ENCODE measurements around the gene FANCC.

The FANCC gene

DNA sequence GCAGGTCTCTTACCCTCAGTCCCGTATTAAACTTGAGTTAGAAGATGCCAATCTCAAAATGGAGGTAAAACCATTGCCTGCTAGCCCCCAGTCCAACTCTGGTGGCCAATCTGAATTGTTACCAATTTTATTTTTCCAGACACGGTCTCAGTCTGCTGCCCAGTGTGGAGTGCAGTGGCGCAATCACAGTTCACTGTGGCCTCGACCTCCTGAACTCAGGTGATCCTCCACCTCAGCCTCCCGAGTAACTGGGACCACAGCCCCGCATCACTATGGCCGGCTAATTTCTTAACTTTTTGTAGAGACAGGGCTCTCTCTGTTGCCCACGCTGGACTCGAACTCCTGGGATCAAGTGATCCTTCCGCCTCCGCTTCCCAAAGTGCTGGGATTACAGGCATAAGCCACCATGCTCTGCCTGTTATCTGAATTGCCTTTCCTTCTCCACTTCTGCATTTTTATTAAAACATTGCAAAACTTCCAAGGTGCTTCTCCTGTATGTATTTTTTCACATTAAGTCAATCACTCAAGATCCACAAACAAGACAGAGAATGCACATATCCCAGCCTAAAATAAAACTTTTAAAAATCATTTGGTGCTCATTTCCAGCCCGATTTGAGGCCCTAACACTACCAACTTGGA lies 2.3 kb downstream of the FANCC start:
- no peak overlapping the region for H3K4me3 ChIP-seq (ENCODE audit: low read length)
- no peak for DNase-seq (ENCODE audit: low read depth)
- TF ChIP-seq, protein P1, sequence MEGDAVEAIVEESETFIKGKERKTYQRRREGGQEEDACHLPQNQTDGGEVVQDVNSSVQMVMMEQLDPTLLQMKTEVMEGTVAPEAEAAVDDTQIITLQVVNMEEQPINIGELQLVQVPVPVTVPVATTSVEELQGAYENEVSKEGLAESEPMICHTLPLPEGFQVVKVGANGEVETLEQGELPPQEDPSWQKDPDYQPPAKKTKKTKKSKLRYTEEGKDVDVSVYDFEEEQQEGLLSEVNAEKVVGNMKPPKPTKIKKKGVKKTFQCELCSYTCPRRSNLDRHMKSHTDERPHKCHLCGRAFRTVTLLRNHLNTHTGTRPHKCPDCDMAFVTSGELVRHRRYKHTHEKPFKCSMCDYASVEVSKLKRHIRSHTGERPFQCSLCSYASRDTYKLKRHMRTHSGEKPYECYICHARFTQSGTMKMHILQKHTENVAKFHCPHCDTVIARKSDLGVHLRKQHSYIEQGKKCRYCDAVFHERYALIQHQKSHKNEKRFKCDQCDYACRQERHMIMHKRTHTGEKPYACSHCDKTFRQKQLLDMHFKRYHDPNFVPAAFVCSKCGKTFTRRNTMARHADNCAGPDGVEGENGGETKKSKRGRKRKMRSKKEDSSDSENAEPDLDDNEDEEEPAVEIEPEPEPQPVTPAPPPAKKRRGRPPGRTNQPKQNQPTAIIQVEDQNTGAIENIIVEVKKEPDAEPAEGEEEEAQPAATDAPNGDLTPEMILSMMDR (conservative IDR thresholded peaks at IDR 0.05; ENCODE audit: low read length) = no peak

DNA sequence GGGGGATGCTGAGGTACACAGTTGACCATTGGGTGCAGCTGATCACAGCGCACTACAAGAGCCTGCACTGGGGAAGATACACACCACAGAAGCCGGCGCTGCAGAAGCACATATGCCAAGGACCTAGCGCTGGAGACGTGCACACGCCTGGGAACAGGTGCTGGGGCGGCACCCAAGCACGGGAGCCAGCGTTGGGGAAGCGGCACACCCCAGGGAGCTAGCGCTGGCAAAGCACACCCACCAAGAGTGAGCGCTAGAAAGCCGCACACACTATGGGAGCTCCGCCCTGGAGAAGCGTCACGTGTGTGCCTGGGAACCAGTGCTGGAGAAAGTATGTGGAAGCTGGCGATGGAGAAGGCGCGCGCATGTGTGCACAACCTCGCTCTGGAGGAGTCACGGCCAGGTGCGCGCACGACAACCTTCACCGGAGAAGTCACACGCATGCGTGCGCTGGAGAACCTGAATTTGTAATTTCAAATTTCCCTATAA lies 4.5 kb downstream of the FANCC start:
- DNase-seq (ENCODE audit: low read depth) = peak; percentile 47
- TF ChIP-seq, protein P1 (conservative IDR thresholded peaks at IDR 0.05; ENCODE audit: low read length) = no peak
- peak overlapping the region; percentile 60 for H3K4me3 ChIP-seq (ENCODE audit: low read length)

DNA sequence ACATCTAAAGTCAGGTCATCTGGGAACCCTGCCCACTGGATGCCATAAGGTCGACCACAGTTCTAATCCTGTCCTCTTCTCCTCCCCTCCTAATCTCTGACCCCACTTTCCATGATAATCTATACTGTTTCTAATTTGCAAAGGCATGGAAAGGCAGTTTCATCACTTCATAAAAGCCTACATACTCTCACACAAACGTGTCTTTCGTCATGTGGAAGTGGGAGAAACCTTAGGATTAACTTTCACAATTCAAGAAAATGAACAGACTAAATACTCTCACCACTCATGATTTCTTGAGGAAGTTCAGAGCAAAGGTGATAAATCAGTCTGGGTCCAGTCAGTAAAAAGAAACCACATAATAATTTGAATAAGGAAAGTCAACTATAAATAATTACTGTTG lies 5.5 kb downstream of the FANCC start:
- TF ChIP-seq, protein P1 (conservative IDR thresholded peaks at IDR 0.05; ENCODE audit: low read length) = no peak
- DNase-seq (ENCODE audit: low read depth) = no peak
- no peak overlapping the region for H3K4me3 ChIP-seq (ENCODE audit: low read length)

DNA sequence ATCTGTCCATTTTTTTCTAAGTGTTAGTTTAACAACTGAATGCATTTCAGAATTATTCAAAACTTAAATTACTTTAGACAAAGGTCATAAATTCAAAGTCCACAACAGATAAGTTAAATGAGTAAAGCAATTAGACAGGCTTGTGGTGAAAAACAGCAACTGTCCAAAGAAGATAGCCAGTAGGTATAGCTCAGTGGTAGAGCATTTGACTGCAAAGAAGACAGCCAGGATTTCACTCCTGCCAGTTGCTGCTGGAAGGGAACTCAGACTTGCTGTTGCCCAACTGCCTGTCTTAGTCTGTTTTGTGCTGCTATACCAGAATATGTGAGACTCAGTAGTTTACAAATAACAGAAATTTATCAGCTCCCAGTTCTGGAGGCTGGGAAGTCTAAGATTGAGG lies 10.0 kb downstream of the FANCC start:
- H3K4me3 ChIP-seq (ENCODE audit: low read length) = no peak overlapping the region
- DNase-seq (ENCODE audit: low read depth) = peak; percentile 17
- TF ChIP-seq, protein P1 (conservative IDR thresholded peaks at IDR 0.05; ENCODE audit: low read length) = no peak

DNA sequence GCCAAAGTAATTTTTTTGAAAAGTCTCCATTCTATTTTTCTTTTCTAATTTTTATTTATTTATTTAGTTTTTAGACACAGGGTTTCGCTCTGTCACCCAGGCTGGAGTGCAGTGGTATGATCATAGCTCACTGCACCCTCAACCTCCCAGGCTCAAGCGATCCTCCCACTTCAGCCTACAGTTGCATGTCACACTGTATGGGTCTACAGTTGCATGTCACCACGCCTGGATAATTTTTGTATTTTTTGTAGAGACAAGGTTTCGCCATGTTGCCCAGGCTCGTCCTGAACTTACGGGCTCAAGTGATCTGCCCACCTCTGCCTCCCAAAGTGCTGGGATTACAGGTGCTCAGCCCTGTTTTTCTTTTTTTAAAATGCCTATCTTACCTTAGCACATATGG lies 10.7 kb downstream of the FANCC start:
- no peak for DNase-seq (ENCODE audit: low read depth)
- TF ChIP-seq, protein P1 (conservative IDR thresholded peaks at IDR 0.05; ENCODE audit: low read length) = no peak
- H3K4me3 ChIP-seq (ENCODE audit: low read length) = no peak overlapping the region

DNA sequence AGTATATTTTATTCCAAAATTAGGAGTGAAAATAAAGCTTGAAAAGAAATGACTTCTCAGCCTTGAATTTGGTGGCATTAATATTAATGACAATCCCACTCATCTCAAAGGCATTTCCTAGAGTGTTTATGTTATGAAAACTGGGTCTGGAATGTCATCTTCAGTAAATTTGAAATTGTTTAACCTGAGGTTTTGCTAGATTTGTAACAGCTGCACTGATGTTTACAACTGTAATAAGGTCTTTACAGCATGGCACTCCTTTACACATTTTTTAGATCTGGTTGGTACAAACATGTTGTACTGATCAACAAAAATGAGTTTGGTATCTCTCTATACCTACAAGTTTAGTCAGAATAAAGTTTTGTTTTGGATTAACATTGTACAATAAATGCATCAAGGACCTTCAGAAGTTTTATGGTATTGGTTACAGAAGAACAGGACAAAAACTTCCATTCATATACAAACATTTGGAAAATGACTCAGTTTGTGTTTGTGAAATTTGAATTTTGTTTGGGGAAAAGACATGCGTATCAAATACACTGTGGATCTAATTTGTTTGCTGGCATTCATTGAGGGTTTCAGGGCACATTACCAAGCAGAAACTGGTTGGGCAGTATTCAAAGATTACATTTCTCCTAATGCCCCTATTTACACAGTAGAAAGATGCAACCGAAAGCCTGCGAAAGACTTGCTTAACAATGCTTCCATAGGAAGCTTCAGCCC lies 11.6 kb downstream of the FANCC start:
- no peak overlapping the region for H3K4me3 ChIP-seq (ENCODE audit: low read length)
- TF ChIP-seq, protein P1 (conservative IDR thresholded peaks at IDR 0.05; ENCODE audit: low read length) = no peak
- peak; percentile 60 for DNase-seq (ENCODE audit: low read depth)

DNA sequence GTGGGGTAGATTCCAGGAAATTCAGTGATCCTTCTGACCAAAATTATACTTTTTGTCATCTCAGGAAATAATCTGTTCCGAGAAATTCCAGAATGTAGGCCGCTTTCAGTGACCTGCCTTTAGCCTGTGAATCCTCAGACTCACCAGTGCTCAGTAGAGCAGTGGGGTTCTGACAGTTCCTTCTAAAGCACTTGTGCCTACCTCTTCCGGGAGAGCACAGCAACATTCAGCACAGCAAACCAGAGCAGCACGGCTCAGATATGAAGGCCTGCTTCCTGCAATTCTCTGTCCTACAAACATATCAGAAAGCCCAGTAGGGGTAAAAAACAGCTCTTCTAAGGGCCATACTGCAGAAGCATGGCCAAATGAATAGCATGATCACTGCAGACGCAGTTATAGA lies 15.0 kb downstream of the FANCC start:
- no peak overlapping the region for H3K4me3 ChIP-seq (ENCODE audit: low read length)
- DNase-seq (ENCODE audit: low read depth) = no peak
- TF ChIP-seq, protein P1 (conservative IDR thresholded peaks at IDR 0.05; ENCODE audit: low read length) = no peak

All from AG10803 (cell line).